Endothelial cell of umbilical vein (primary cell): ENCODE results near the gene SSR2.

Experiments used
- CTCF ChIP-seq, 2 donors: IDR thresholded peaks; 1 replicate in 1 of 2; 2 replicates in 1 of 2; pipeline ENCODE4 v1.5.1; 2011; ENCODE audit warnings: low read length in 2 of 2, mild to moderate bottlenecking in 2 of 2, moderate library complexity in 2 of 2, control low read depth in 1 of 2, inconsistent platforms in 1 of 2, low read depth in 1 of 2; ENCODE audit not compliant: insufficient read depth in 1 of 2; ENCODE audit errors: extremely low read depth in 1 of 2
- EZH2 ChIP-seq: IDR thresholded peaks from 2 replicates; pipeline ENCODE4 v1.6.1; 2012; ENCODE audit warnings: borderline replicate concordance, low read depth, mild to moderate bottlenecking, moderate library complexity, low read length, inconsistent platforms; ENCODE audit not compliant: severe bottlenecking
- FOS ChIP-seq: IDR thresholded peaks from 2 replicates; pipeline ENCODE4 v1.6.1; 2011; ENCODE audit warnings: mild to moderate bottlenecking, low read length, moderate library complexity, borderline replicate concordance; ENCODE audit not compliant: insufficient read depth
- GATA2 ChIP-seq: IDR thresholded peaks from 2 replicates; pipeline ENCODE4 v1.7.0; 2011; ENCODE audit warnings: low read depth, mild to moderate bottlenecking, moderate library complexity, mixed read lengths, low read length; ENCODE audit not compliant: insufficient read length, insufficient read depth
- JUN ChIP-seq: IDR thresholded peaks from 2 replicates; pipeline ENCODE4 v1.6.1; 2011; ENCODE audit warnings: borderline replicate concordance, low read depth; ENCODE audit not compliant: insufficient read length, insufficient read depth
- MAX ChIP-seq: IDR thresholded peaks from 2 replicates; pipeline ENCODE4 v1.6.1; 2011; ENCODE audit not compliant: insufficient read depth, insufficient read length
- MYC ChIP-seq: IDR thresholded peaks from one replicate; pipeline ENCODE4 v1.6.1; 2011; ENCODE audit warnings: mild to moderate bottlenecking, low read depth, low read length
- POLR2A ChIP-seq: IDR thresholded peaks from 2 replicates; pipeline ENCODE4 v1.6.1; 2012; ENCODE audit warnings: low read depth, mild to moderate bottlenecking, control low read depth, low read length
- POLR2AphosphoS5 ChIP-seq: IDR thresholded peaks from 2 replicates; pipeline ENCODE4 v1.6.1; 2012; ENCODE audit warnings: low read depth, mild to moderate bottlenecking, control low read depth, low read length, moderate library complexity; ENCODE audit not compliant: insufficient read depth

DNA sequence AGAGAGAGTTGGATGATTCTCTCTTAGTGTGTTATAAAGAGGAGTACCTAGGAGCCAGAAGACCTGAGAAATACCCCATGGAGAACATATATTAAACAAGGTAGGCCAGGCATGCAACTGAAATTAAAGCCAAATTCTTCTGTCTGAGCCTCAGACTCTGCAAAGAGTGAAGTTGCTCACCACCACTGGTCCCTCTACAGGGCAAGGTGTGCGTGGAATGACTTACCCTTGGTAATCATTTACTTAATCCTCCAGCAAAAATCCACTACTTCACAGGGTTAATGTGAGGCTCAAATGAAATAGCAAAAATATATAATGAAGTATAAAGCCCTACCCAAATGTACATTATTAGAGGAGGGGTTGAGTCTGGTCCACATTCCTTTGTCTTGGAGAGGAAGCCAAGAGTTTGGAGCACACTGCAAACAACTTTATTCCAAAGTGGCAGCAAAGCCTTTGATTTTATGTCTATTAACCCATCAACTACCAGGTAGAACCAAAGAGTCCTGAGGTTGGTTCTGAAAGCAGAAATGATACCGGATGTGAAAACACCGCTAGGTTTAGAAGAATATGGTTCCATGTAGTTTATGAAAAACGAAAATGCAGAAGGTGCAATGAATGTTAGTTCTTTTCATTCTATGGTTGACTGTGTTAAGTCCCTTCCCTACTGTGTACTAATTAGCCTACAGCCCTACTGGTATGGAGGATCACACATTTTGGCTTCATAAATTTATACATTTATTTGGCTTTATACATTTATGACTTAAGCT is 8.5 kb downstream of the SSR2 start:
- TF ChIP-seq CTCF (IDR thresholded peaks at IDR 0.05; ENCODE audit: extremely low read depth in 1 of 2, insufficient read depth in 1 of 2, low read depth in 1 of 2, low read length in 2 of 2) (no peak), MYC (no peak), POLR2A (no peak), JUN (no peak), EZH2 (no peak), MAX (no peak), POLR2AphosphoS5 (no peak), FOS (no peak), GATA2 (no peak)
